Right atrium auricular region (tissue), 2 donors: Measurements from ENCODE around the gene AKT2. TPM values are rescaled to one million over a fixed set of nuclear protein-coding genes. Genes with fewer than 3 reads are reported as not detected.

ENCODE experiments used
- DNase-seq: peaks from one replicate; pipeline ENCODE4 v3.0.0-alpha.2; 2019; ENCODE audit warnings: low spot score
- H3K27ac ChIP-seq, 2 donors: fragments of 200-600 bp; sonication (generic); 1 replicate in 1 of 2; 2 replicates in 1 of 2; pipeline ENCODE4 v1.5.1; 2016 to 2019
- H3K27me3 ChIP-seq, 2 donors: fragments of 200-600 bp; sonication (generic); one replicate each; pipeline versions ENCODE4 v1.5.1 to v1.6.0; 2017 to 2019
- H3K36me3 ChIP-seq: fragments of 200-600 bp; sonication (generic); one replicate; pipeline ENCODE4 v1.5.1; 2016
- H3K4me1 ChIP-seq, 2 donors: fragments of 200-600 bp; sonication (generic); one replicate each; pipeline versions ENCODE4 v1.5.1 to v1.6.0; 2017 to 2019
- H3K4me3 ChIP-seq, 2 donors: fragments of 200-600 bp; sonication (generic); 1 replicate in 1 of 2; 2 replicates in 1 of 2; pipeline ENCODE4 v1.5.1; 2017 to 2019; ENCODE audit warnings: mild to moderate bottlenecking in 1 of 2, moderate library complexity in 1 of 2
- H3K9me3 ChIP-seq, 2 donors: fragments of 200-600 bp; sonication (generic); one replicate each; pipeline ENCODE4 v1.5.1; 2019
- total RNA-seq, 2 donors: library from RNA; depleted of rRNA; stranded (reverse); fragments of >200 nt; gene quantifications; one replicate each; pipeline ENCODE4 v1.1.0, GENCODE V29; 2016
- TF ChIP-seq, protein P1 (sequence below), 2 donors: fragments of 200-600 bp; sonication (generic); IDR thresholded peaks; one replicate each; pipeline ENCODE4 v1.5.1; 2019; ENCODE audit warnings: antibody characterized with exemption in 2 of 2

AKT2 gene
- total RNA-seq, 2 donors from 2014 or later, result 63.3 to 76.7 TPM

DNA sequence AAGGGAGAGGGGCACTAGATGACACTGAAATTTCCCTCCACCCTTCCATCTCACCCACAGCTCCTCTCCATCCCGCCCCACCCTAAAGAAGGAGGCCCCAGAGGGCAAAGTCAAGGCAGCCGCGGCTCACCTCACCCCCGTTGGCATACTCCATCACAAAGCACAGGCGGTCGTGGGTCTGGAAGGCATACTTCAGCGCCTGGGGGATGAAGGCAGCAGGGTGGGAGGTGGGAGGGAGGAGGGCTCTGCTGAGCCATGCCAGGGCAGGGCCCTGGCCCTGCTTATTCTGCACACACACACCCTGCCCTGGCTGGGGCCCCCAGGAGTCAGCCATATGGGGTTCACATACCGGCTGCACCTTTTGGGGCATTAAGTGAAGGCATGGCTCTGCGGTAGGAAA, 46.4 kb downstream of the AKT2 start:
- no peak for DNase-seq
- Histone ChIP-seq H3K4me3 (no peak overlapping the region), H3K27ac (no peak overlapping the region), H3K4me1 (peaks cover 0 to 23% of the 10 kb centered on the region in 2 donors), H3K36me3 (peaks cover 69% of the 10 kb centered on the region), H3K27me3 (no peaks in the 10 kb centered on the region), H3K9me3 (no peaks in the 10 kb centered on the region)
- TF ChIP-seq, protein P1, sequence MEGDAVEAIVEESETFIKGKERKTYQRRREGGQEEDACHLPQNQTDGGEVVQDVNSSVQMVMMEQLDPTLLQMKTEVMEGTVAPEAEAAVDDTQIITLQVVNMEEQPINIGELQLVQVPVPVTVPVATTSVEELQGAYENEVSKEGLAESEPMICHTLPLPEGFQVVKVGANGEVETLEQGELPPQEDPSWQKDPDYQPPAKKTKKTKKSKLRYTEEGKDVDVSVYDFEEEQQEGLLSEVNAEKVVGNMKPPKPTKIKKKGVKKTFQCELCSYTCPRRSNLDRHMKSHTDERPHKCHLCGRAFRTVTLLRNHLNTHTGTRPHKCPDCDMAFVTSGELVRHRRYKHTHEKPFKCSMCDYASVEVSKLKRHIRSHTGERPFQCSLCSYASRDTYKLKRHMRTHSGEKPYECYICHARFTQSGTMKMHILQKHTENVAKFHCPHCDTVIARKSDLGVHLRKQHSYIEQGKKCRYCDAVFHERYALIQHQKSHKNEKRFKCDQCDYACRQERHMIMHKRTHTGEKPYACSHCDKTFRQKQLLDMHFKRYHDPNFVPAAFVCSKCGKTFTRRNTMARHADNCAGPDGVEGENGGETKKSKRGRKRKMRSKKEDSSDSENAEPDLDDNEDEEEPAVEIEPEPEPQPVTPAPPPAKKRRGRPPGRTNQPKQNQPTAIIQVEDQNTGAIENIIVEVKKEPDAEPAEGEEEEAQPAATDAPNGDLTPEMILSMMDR (IDR thresholded peaks at IDR 0.05), result no peak

DNA sequence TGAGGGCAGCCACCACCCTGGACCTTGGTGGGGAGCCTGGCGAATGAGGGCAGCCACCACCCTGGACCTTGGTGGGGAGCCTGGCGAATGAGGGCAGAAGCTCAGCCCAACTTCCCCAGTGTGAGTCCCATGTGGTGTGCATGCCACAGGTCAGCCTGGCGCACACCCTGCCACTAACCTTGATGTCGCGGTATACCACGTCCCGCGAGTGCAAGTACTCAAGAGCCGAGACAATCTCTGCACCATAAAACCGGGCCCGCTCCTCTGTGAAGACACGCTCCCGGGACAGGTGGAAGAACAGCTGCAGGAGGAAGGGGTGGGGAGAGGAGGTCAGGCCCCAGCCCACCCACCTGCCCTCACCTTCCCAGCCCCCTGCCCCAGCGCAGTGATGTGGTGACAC, 47.4 kb downstream of the AKT2 start:
- TF ChIP-seq, protein P1 (IDR thresholded peaks at IDR 0.05), result no peak
- no peak for DNase-seq
- Histone ChIP-seq H3K36me3 (peaks cover 69% of the 10 kb centered on the region), H3K27ac (no peak overlapping the region), H3K9me3 (no peaks in the 10 kb centered on the region), H3K4me3 (no peak overlapping the region), H3K27me3 (no peaks in the 10 kb centered on the region), H3K4me1 (peaks cover 0 to 18% of the 10 kb centered on the region in 2 donors)

DNA sequence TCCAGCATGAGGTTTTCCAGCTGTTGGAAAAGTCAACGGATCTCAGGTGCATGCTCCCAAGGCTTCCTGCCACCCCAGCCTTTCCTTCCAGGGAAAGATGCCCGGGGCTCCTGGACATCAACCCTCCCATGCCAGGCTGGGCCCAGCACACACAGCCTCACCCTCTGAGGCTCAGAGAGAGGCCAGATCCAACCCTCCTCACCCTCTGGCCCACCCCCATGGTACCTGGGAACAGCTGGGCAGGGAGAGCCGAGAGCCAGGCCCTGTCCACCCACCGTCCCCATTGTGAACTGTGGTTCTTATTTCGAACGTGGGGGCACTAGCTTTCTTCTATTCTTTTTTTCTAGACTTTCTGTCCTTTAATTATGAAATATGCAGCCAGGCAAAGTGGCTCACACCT, 48.8 kb downstream of the AKT2 start:
- no peak overlapping the region for H3K4me3 ChIP-seq
- H3K9me3 ChIP-seq, result no peaks in the 10 kb centered on the region
- H3K27me3 ChIP-seq, result no peaks in the 10 kb centered on the region
- peaks cover 0 to 18% of the 10 kb centered on the region in 2 donors for H3K4me1 ChIP-seq
- H3K36me3 ChIP-seq, result peaks cover 63% of the 10 kb centered on the region
- TF ChIP-seq, protein P1 (IDR thresholded peaks at IDR 0.05), result no peak
- H3K27ac ChIP-seq, result no peak overlapping the region
- no peak for DNase-seq

DNA sequence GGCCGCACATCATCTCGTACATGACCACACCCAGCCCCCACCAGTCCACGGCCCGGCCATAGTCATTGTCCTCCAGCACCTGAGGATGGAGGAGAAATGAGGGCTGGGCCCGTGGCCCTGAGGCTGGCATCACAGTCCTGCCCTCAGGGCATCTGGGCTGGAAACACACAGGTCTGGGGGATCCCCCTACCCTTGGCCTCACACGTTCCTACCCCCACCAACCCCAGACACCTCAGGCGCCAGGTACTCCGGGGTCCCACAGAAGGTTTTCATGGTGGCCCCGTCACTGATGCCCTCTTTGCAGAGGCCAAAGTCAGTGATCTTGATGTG, 49.2 kb downstream of the AKT2 start:
- H3K36me3 ChIP-seq, result peaks cover 62% of the 10 kb centered on the region
- DNase-seq, result no peak
- no peaks in the 10 kb centered on the region for H3K9me3 ChIP-seq

DNA sequence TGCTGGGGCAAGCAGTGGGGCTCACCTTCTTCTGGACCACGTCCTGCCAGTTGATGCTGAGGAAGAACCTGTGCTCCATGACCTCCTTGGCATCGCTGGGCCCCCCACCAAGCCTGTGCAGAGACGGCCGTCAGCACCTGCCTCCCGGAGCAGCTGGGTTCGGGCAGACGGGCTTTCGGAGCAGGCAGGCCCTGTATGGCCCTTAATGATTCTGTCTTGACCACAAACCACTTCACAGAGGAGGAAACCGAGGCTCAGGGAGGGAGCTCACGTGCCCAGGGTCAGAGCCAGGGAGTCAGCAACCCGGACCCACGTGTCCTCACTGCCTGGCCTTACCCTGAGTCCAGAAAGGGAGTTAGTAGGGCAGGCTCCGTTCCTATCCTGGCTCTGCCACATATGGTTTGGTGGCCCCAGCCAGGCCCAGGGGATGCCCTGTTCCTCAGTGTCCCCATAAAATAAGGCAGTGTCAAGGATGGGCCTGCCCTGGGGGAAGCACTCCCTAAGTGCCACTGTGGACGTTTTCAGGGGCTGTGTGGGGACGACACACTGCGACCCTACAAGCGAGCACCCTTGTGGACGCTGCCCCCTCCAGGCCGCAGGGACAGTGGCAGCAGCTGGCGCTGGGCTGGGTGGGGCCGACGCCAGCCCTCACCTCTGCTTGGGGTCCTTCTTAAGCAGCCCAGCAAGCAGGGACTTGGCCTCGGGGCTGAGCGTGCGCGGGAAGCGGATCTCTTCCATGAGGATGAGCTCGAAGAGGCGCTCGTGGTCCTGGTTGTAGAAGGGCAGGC, 49.7 kb downstream of the AKT2 start:
- Histone ChIP-seq H3K36me3 (peaks cover 61% of the 10 kb centered on the region), H3K27me3 (no peaks in the 10 kb centered on the region), H3K27ac (no peak overlapping the region), H3K9me3 (no peaks in the 10 kb centered on the region), H3K4me3 (no peak overlapping the region), H3K4me1 (peaks cover 0 to 17% of the 10 kb centered on the region in 2 donors)
- DNase-seq, result no peak
- TF ChIP-seq, protein P1 (IDR thresholded peaks at IDR 0.05), result no peak

More for the DNA sequence above, 49.2 kb downstream of the AKT2 start:
- H3K4me3 ChIP-seq, result no peak overlapping the region
- peaks cover 0 to 17% of the 10 kb centered on the region in 2 donors for H3K4me1 ChIP-seq
- TF ChIP-seq, protein P1 (IDR thresholded peaks at IDR 0.05), result no peak
- no peaks in the 10 kb centered on the region for H3K27me3 ChIP-seq
- no peak overlapping the region for H3K27ac ChIP-seq
